ENCODE results near the gene RAB24.

The RAB24 gene

GRCh38 chr5:177339107-177339638 lies 35.7 kb upstream of the RAB24 start:
- no peak overlapping the region for H3K4me3 ChIP-seq
- peaks cover 35 to 83% (median 56%) of the 10 kb centered on the region in 3 donors for H3K36me3 ChIP-seq
- peaks cover 0 to 7% (median 0%) of the 10 kb centered on the region in 4 donors for H3K4me1 ChIP-seq
- no peaks in the 10 kb centered on the region for H3K9me3 ChIP-seq
- no peak for DNase-seq
- H3K27me3 ChIP-seq, result no peaks in the 10 kb centered on the region
- no peak overlapping the region for H3K27ac ChIP-seq
- intact Hi-C loops (cut with DNase I; ENCODE audit: low total_unique reads), result no loop called here
- TF ChIP-seq CTCF (IDR thresholded peaks at IDR 0.05), result no peak

- DNase-seq, result no peak
- TF ChIP-seq CTCF (IDR thresholded peaks at IDR 0.05), result no peak
- Histone ChIP-seq H3K4me1 (peaks cover 0 to 10% (median 0%) of the 10 kb centered on the region in 4 donors), H3K27me3 (no peaks in the 10 kb centered on the region), H3K27ac (no peak overlapping the region), H3K36me3 (peaks cover 42 to 88% (median 63%) of the 10 kb centered on the region in 3 donors), H3K4me3 (no peak overlapping the region), H3K9me3 (no peaks in the 10 kb centered on the region)
- intact Hi-C loops (cut with DNase I; ENCODE audit: low total_unique reads), result no loop called here
Observed at GRCh38 chr5:177338251-177339106, 35.0 kb upstream of the RAB24 start.

- peaks cover 0 to 10% (median 0%) of the 10 kb centered on the region in 4 donors for H3K4me1 ChIP-seq
- H3K4me3 ChIP-seq, result no peak overlapping the region
- H3K27me3 ChIP-seq, result no peaks in the 10 kb centered on the region
- TF ChIP-seq CTCF (IDR thresholded peaks at IDR 0.05), result no peak
- peaks cover 55 to 93% (median 75%) of the 10 kb centered on the region in 3 donors for H3K36me3 ChIP-seq
- no peak for DNase-seq
- H3K27ac ChIP-seq, result no peak overlapping the region
- intact Hi-C loops (cut with DNase I; ENCODE audit: low total_unique reads), result no loop called here
- H3K9me3 ChIP-seq, result no peaks in the 10 kb centered on the region
Observed at GRCh38 chr5:177336603-177337494, 33.3 kb upstream of the RAB24 start.

GRCh38 chr5:177336112-177336511 lies 32.6 kb upstream of the RAB24 start:
- no peak overlapping the region for H3K27ac ChIP-seq
- TF ChIP-seq CTCF (IDR thresholded peaks at IDR 0.05), result no peak
- no peak overlapping the region for H3K4me3 ChIP-seq
- H3K27me3 ChIP-seq, result no peaks in the 10 kb centered on the region
- no peaks in the 10 kb centered on the region for H3K9me3 ChIP-seq
- H3K36me3 ChIP-seq, result peaks cover 59 to 93% (median 75%) of the 10 kb centered on the region in 3 donors
- peaks cover 0 to 10% (median 0%) of the 10 kb centered on the region in 4 donors for H3K4me1 ChIP-seq
- intact Hi-C loops (cut with DNase I; ENCODE audit: low total_unique reads), result no loop called here
- DNase-seq, result no peak

- intact Hi-C loops (cut with DNase I; ENCODE audit: low total_unique reads), result no loop called here
- Histone ChIP-seq H3K4me3 (no peak overlapping the region), H3K9me3 (no peaks in the 10 kb centered on the region), H3K27ac (no peak overlapping the region), H3K27me3 (no peaks in the 10 kb centered on the region), H3K36me3 (peaks cover 59 to 96% (median 78%) of the 10 kb centered on the region in 3 donors), H3K4me1 (peaks cover 0 to 10% (median 0%) of the 10 kb centered on the region in 4 donors)
- no peak for DNase-seq
- no peak for TF ChIP-seq CTCF (IDR thresholded peaks at IDR 0.05)
Observed at GRCh38 chr5:177335701-177336065, 32.2 kb upstream of the RAB24 start.
